ENCODE measurements around the gene MR1.

- TF ChIP-seq, protein P1, sequence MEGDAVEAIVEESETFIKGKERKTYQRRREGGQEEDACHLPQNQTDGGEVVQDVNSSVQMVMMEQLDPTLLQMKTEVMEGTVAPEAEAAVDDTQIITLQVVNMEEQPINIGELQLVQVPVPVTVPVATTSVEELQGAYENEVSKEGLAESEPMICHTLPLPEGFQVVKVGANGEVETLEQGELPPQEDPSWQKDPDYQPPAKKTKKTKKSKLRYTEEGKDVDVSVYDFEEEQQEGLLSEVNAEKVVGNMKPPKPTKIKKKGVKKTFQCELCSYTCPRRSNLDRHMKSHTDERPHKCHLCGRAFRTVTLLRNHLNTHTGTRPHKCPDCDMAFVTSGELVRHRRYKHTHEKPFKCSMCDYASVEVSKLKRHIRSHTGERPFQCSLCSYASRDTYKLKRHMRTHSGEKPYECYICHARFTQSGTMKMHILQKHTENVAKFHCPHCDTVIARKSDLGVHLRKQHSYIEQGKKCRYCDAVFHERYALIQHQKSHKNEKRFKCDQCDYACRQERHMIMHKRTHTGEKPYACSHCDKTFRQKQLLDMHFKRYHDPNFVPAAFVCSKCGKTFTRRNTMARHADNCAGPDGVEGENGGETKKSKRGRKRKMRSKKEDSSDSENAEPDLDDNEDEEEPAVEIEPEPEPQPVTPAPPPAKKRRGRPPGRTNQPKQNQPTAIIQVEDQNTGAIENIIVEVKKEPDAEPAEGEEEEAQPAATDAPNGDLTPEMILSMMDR (conservative IDR thresholded peaks at IDR 0.05 in 1 of 2, IDR thresholded peaks at IDR 0.05 in 1 of 2; ENCODE audit: low read depth in 1 of 2, low read length in 2 of 2), result no peak
- TF ChIP-seq EZH2 (IDR thresholded peaks at IDR 0.05; ENCODE audit: low read length, missing control alignments), result no peak
These were observed 45.5 kb upstream of the MR1 start for GRCh38 chr1:180988253-180988752.
